Head of caudate nucleus (tissue), 42 donors: Measurements from ENCODE around the gene TGFB1.
"Not testable (repeated sequence)": the region's sequence is repeated elsewhere in the genome, so short reads cannot be mapped to it uniquely, and the experiment has no call there.

ENCODE experiments used
- DNase-seq, 42 donors: peaks; one replicate each; pipeline versions ENCODE4 v3.0.0 to v3.0.0-alpha.2; 2020 to 2021; ENCODE audit warnings: mixed read lengths in 7 of 42
- intact Hi-C: fragments of 100-400 bp; cut with DNase I; formaldehyde crosslinking; loops from one replicate; pipeline ENCODE4 v1.15.0; 2022

The TGFB1 gene

GRCh38 chr19:41296433-41296871 lies 57.3 kb downstream of the TGFB1 start:
- intact Hi-C loops, result no loop called here
- DNase-seq, result no peak

GRCh38 chr19:41295499-41295898 lies 58.2 kb downstream of the TGFB1 start:
- intact Hi-C loops, result no loop called here
- no peak for DNase-seq

- intact Hi-C loops, result no loop called here
- DNase-seq, result no peak
Observed at GRCh38 chr19:41294393-41294792, 59.3 kb downstream of the TGFB1 start.

DNA sequence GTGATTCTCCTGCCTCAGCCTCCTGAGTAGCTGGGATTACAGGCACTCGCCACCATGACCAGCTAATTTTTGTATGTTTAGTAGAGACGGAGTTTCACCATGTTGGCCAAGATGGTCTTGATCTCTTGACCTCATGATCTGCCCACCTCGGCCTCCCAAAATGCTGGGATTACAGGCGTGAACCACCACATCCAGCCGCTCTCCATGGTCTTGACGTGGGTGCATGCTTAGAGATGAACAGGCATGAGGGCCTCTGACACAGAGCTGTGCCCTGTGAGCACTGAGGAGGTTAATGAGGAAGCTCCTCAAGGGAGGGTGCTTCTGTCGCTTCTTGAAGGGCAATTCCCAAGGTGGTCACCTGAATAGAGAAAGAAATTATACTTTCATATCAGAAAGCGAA lies 63.9 kb downstream of the TGFB1 start:
- DNase-seq, intact Hi-C loops: not testable (repeated sequence)

DNA sequence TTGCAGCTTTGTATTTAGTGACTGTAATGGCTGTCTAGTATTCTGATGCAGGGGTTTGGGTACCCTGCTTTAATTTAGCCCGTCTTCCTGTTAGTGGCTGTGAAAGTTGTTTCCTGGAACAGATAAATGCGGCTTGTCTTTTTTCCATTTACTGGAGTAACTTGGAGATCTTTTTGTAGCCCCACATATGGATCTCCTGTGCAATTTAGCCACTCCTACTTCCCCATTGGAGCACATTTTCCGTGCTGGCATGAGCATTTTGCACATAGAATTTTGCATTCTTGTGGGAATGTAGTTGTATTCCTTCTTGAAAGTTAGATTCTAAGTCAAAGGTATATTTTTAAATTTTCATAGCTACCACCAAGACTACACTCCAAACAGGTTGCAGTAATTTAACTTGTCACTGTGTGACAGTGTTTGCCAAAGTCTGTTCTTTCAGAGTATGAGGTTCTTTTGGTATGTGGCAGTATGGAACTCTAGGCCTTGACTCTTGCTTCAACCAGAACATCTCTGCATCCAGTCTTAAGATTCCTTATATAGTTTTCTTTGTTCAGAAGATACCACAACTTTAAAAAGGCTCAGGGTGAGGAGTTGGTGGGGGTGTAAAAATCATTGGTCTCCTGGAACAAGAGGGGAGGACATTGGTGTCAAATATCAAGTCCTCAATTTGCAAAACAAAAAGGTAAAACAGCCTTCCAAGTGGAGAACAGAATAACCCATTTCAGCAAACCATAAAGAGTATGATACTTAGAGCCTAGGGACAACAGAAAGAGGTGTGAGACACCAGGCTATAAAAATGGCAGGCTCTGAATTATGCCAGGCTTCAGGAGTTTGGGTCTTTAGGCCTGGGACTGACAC lies 64.8 kb downstream of the TGFB1 start:
- intact Hi-C loops, result no loop called here
- no peak for DNase-seq
